Effector CD8-positive, alpha-beta T cell (primary cell): ENCODE data around the gene ZNF541.

Experiments
- DNase-seq: peaks from one replicate; lab custom pipeline; 2025; lab: John Stamatoyannopoulos, UW

ZNF541 gene

DNA sequence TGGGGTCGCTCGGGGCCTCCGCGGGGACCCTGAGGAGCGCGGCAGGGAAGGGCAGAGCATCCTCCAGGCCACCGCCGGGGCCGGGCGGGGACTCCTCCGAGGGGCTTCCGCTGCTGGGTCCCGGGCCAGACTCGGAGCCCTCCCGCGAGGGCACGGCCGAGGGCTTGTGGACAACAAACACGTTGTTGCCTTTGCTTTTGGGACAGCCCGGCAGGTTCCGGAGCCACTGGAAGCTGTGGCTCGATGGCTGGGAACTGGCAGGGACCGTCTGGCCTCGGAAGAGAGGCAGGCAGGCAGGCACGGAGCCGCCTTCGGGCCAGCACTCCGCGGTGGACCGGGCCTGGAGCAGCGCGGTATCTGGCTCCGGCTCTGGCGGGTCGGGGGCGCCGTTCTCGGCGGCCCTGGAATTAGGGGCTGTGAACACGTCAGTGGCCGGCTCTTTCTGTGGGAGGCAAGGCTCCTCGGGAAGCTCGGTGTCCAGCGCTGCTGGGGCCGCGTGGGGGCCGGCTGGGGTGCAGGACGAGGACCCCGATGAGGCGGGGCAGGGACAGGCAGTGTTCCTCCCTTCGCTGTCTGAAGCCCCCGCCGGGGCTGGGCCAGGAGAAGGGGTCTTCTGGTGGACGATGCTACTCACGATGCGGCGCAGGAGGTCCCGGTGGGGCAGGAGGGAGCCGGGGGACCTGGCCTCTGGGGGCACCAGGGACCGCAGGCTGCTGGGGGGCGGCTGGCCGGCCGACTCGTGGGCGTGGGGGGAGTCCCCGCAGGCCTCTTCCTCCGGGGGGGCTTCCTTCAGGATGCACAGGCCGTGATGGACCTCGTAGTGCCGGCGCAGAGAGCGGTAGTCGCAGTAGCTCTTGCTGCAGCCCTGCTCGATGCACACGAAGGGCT lies 27.6 kb downstream of the ZNF541 start:
- no peak for DNase-seq

DNA sequence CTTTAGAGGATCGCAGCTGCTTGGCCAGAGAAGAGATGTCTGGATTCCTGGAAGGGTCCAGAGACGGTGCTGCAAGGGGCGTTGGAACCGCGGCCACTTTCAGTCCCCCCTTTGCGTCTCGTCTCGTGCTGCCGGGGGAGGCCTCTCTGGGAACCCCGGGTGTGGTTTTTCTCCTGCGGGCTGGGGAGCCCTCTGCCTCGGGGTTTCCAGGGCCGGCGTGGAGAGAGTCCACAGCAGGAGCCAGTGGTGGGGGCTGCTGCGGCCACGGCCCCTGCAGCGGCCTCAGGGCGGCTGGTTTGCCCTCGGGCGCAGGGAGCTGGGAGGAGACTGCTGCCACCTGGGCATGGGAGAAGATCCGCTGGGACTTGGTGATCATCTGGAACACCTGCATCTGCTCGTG lies 28.5 kb downstream of the ZNF541 start:
- DNase-seq, result no peak

DNA sequence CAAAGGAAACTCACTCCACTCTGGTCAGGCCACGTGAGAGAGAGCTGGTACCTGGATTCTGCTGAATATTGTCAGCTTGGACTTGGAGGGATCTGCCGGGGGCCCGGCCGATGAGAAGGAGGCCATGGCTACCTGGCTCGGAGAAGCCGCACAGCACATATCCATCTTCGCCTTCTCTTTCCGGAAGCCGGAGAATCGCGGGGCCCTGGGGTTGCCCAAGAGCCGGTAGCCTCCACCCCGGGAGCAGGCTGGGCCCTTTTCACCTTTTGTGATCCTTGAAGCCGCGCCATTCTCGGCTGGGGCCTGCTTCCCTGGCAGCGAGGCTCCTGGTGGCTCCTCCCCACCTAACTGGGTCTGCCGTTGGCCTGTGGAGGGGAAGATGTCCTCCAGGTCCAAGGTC lies 28.9 kb downstream of the ZNF541 start:
- DNase-seq, result no peak

DNA sequence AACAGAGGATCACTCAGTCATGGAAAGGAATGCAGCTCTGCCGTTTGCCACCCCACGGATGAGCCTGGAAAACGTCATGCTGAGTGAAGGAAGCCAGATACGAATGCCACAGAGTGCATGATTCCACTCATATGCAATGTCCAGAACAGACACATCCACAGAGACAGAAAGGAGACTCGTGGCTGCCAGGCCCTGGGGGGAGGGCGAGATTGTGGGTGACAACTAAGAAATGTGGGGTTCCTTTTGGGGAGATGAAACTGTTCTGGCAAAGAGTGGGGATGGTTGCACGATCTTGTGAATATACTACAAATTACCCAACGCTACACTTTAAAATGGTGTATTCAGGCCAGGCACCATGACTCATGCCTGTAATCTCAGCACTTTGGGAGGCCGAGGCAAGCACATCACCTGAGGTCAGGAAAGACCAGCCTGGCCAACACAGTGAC lies 30.9 kb downstream of the ZNF541 start:
- no peak for DNase-seq

DNA sequence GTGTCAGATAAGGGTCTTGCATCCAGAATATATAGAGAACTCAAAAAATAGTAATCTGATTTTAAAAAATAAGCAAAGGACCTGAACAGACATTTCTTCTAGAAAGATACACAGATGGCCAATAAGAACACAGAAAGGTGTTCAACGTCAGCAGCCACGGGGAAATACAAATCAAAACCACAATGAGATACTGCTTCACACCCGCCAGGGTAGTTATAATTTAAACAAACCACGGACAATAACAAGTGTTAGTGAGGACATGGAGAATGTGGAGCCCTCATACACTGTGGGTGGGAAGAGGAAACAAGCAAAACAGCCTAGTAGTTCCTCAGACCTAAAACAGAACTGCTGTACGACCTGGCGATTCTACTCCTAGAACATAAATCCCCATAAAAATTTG lies 31.4 kb downstream of the ZNF541 start:
- no peak for DNase-seq

DNA sequence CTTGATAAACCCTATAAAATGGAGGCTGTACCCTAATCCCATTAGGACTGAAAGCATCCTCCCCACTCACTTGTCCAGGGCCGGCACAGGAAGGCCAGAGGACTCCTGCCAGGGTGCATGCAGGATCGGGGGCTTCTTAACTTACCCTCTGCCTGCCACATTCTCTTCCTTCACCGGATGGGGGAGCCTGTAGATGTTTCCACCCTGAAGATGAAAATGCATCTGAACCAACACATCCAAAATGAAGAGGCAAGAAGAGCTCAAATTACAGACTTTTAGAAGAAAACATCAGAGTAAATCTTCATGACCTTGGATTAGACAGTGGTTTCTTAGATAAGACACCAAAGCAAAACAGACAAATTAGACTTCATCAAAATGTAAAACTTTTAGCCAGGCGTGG lies 32.2 kb downstream of the ZNF541 start:
- DNase-seq, result no peak

DNA sequence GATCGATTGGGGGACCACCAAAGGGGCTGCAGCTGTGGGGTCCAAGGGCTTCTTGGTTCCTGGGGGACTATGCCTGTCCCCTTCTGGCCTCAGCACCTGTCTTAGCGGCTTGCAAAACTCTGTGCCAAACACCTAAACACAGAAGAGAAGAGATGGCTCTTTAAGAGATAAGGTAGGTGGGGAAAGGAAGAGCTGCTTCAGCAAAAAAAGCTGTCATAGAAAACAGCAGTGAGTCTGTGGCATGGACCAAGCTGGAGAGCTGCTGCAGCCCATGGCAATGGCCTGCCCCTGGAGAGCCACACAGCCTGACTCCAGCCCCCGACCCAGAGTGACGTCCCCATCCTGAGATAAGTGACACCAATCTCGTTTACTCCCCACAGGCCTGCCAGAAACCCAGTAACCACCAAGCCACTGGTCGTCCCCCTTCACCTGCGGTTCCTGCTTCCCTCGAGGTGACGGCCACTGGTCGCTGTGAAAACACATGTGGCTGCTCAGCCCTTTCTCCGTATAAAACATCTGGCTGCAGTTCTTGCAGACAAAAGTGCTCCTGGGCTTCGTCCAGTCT lies 33.1 kb downstream of the ZNF541 start:
- no peak for DNase-seq

DNA sequence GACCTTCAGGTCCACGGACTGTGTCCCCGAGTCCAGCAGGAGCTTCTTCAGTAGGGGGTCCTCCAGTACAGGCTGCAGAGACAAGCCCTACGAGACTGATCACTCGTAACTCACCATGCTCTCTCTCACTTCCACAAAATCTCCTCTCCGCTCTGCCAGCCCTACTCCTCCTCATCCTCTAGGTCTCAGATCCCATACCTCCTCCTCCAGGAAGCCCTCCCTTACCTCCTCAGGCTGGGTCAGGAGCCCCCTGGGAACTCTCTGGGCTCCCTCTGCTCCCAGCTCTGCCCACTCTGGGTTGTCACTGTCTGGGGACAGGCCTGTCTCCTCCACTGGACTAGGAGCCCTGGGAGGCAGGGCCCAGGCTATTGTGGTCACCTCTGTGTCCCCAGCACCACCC lies 34.1 kb downstream of the ZNF541 start:
- DNase-seq, result no peak

DNA sequence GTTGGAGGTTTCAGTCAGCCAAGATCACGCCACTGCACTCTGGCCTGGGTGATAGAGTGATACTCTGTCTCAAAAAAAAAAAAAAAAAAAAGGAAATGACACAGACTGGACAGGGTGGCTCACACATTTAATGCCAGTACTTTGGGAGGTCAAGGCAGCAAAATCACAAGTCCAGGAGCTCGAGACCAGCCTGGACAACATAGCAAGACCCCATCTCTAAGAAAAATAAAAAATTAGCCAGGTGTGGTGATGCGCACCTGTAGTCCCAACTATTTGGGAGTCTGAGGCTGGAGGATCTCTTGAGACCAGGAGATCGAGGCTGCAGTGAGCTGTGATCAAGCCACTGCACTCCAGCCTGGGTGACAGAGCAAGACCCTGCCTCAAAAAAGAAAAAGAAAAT lies 35.5 kb downstream of the ZNF541 start:
- DNase-seq, result no peak

DNA sequence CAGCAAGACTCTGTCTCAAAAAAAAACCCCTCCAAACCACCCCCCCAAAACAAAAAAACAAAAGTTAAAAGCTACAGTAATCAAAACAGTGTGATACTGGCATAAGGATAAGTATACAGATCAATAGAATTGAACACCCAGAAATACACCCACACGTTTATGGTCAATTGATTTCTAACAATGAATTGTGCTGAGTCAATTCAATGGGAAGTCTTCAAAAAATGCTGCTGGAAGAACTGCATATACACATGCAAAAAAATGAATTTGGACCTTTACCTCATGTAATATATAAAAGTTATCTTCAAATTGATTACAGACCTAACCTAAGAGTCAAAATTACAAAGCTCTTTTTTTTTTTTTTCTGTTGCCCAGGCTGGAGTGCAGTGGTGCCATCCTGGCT lies 38.3 kb downstream of the ZNF541 start:
- DNase-seq, result no peak

DNA sequence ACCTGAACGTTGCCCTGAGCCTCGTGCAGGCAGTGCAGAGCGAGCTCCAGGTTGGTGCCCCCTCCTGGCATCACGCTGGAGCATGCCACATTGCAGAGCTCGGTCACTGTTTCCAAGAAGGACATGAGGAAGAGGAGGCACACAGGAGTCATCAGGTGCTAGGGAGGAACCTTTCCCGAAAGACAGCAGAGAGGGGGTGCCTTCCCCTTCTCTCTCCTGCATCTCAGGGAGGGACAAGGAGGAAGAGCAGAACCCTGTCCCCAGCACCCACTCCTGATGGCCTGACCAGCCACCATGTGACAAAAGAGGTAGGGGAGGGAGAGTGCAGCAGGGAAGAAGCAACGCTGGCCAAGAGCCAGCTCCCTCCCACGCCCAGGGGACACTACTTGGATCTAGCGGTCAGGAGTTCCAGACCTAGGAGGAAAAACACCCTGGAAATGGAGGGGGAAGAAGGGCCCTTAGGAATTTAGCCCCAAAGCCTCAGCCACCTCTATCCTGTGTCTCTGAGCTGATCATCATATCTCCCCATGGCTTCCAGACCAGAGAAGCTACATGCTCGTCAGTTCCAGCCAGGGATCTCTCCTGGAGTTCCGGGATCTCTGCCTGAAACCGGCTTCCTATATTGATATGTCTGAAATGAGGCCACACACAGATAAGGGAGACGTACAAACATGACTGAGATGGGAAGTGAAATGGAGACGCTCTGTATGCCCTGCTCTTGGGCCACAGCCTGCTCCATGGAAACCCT lies 41.1 kb downstream of the ZNF541 start:
- no peak for DNase-seq

DNA sequence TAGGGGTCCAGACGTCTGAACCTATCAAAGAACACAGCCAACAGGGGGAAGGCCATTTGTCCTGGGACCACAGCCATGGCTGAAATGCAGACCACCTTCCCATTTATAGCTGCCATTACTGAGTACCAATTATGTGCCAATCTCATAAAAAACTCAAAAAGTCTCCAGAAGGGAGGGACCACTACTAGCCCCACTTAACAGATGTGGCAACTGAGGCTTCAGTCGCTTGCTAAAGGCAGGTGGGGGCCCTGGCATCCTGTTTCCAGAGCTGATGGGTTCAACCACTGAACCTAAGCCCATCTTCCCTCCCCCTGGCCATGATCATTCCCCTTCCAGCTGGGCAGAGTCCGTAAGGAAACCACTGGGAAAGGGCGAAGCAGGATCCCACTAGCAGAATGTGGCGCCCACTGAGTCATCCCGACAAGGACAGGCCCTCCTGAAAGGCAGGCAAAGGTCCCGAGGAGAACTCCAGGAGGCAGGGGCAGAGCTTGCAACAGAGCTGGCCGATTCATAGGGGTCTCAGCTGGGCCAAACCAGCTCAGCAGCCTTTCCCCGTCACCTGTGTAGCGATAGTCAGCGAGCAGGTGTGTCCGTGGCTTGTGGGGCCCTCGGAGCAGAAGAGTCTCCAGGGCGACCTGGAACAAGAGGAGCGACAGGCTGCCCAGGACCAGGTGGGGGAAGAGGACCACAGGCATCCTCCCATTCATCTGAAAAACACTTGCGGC lies 43.8 kb downstream of the ZNF541 start:
- no peak for DNase-seq

DNA sequence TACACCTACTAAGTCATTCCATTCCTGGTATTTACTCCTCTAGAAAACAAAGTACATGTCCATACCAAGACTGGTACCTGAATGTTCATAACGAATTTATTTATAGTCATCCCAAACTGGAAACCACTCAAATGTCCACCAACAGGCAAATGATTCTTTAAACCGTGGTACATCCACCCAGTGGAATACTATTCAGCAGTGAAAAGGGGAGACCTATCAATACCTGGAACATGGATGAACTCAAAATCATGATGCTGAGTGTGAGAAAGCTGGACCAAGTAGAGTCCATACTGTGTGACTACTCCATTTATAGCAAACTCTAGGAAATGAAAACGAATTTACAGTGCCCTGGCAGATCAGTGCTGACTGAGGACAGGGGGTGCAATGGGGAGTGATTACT lies 46.1 kb downstream of the ZNF541 start:
- no peak for DNase-seq

DNA sequence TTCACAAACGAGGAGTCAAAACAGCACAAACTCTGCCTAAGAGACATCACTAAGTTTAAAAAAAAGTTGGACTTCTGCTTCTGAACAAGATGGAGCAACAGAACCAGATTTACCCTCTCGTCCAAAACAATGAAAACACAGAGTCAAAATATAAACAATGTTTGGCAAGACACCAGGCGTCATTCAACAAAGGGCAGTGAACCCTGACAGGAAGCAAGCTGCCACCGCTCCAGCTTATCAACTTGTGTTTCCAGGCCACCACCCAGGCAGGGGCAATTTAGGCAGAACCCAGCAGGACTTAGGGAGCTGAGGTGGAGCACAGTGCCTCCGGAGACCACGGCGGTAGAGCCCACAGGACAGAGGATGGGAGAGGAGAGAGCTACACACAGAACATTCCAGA lies 49.5 kb downstream of the ZNF541 start:
- no peak for DNase-seq
